ENCODE data around the gene UNCX.

- TF ChIP-seq, protein P1, sequence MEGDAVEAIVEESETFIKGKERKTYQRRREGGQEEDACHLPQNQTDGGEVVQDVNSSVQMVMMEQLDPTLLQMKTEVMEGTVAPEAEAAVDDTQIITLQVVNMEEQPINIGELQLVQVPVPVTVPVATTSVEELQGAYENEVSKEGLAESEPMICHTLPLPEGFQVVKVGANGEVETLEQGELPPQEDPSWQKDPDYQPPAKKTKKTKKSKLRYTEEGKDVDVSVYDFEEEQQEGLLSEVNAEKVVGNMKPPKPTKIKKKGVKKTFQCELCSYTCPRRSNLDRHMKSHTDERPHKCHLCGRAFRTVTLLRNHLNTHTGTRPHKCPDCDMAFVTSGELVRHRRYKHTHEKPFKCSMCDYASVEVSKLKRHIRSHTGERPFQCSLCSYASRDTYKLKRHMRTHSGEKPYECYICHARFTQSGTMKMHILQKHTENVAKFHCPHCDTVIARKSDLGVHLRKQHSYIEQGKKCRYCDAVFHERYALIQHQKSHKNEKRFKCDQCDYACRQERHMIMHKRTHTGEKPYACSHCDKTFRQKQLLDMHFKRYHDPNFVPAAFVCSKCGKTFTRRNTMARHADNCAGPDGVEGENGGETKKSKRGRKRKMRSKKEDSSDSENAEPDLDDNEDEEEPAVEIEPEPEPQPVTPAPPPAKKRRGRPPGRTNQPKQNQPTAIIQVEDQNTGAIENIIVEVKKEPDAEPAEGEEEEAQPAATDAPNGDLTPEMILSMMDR (IDR thresholded peaks at IDR 0.05; ENCODE audit: low read depth, low read length, poor library complexity, severe bottlenecking): no peak
- TF ChIP-seq EZH2phosphoT487 (IDR thresholded peaks at IDR 0.05; ENCODE audit: borderline replicate concordance, low read length): no peak
Observed at GRCh38 chr7:1249731-1250130, 17.1 kb downstream of the UNCX start.

All from DOHH2 (cell line).